RWPE2 (cell line): Measurements from ENCODE around the gene SMIM13.

Source experiments
- ATAC-seq: fragments of 200-7000 bp; cut with Tn5 transposase; 3 replicates; pipeline ENCODE4 v1.9.1; 2021; ENCODE audit warnings: low read depth
- DNase-seq: peaks from one replicate; pipeline ENCODE4 v3.0.0-alpha.2; 2020; ENCODE audit warnings: low spot score
- H3K27ac ChIP-seq: fragments of 450-650 bp; 2 replicates; pipeline ENCODE4 v1.5.1; 2017; ENCODE audit warnings: mild to moderate bottlenecking; ENCODE audit not compliant: poor library complexity, severe bottlenecking
- H3K27me3 ChIP-seq: fragments of 250-450 bp; sonication (Bioruptor Pico); 2 replicates; pipeline ENCODE4 v1.5.1; 2021; ENCODE audit warnings: mild to moderate bottlenecking, moderate library complexity; ENCODE audit not compliant: insufficient read depth, poor library complexity, severe bottlenecking
- H3K36me3 ChIP-seq: fragments of 250-450 bp; sonication (Bioruptor Pico); 2 replicates; pipeline ENCODE4 v1.5.1; 2020; ENCODE audit warnings: low read depth, mild to moderate bottlenecking, moderate library complexity
- H3K4me1 ChIP-seq: fragments of 250-450 bp; sonication (Bioruptor Pico); 2 replicates; pipeline ENCODE4 v1.5.1; 2021; ENCODE audit warnings: mild to moderate bottlenecking, moderate library complexity; ENCODE audit not compliant: insufficient read depth, poor library complexity, severe bottlenecking
- H3K4me3 ChIP-seq: fragments of 250-450 bp; sonication (Bioruptor Pico); 2 replicates; pipeline ENCODE4 v1.5.1; 2021; ENCODE audit warnings: mild to moderate bottlenecking, moderate library complexity; ENCODE audit not compliant: severe bottlenecking
- H3K9me3 ChIP-seq: fragments of 250-450 bp; sonication (Bioruptor Pico); 2 replicates; pipeline ENCODE4 v1.5.1; 2021; ENCODE audit warnings: mild to moderate bottlenecking, moderate library complexity; ENCODE audit not compliant: severe bottlenecking
- TF ChIP-seq, protein P1 (sequence below): fragments of 450-650 bp; IDR thresholded peaks from one replicate; pipeline ENCODE4 v1.5.1; 2017; ENCODE audit warnings: mild to moderate bottlenecking, moderate library complexity; ENCODE audit not compliant: poor library complexity, severe bottlenecking

The SMIM13 gene

DNA sequence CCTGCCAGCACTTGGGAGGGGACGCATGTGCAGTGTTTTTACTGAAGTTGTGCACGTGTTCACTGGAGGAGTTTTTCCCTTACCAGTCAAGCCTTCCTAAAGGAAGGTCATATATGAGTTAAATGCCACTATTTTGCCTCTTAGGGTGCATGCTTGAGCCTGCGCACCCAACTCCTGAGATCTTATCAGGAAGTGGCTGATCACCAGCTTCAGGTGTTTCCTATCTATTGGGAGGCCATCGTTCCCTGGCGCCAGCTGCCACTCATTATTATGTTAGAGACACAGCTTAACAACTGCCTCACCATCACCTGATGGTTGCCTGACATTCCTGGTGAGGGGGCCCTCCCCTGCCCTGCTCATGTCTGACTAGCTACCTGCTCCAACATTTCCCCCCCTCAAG lies 9.4 kb downstream of the SMIM13 start:
- ATAC-seq (no peak), DNase-seq (no peak)
- H3K9me3 ChIP-seq: peaks cover 3% of the 10 kb centered on the region
- no peaks in the 10 kb centered on the region for H3K4me1 ChIP-seq
- no peaks in the 10 kb centered on the region for H3K27me3 ChIP-seq
- peaks cover 22% of the 10 kb centered on the region for H3K36me3 ChIP-seq
- TF ChIP-seq, protein P1, sequence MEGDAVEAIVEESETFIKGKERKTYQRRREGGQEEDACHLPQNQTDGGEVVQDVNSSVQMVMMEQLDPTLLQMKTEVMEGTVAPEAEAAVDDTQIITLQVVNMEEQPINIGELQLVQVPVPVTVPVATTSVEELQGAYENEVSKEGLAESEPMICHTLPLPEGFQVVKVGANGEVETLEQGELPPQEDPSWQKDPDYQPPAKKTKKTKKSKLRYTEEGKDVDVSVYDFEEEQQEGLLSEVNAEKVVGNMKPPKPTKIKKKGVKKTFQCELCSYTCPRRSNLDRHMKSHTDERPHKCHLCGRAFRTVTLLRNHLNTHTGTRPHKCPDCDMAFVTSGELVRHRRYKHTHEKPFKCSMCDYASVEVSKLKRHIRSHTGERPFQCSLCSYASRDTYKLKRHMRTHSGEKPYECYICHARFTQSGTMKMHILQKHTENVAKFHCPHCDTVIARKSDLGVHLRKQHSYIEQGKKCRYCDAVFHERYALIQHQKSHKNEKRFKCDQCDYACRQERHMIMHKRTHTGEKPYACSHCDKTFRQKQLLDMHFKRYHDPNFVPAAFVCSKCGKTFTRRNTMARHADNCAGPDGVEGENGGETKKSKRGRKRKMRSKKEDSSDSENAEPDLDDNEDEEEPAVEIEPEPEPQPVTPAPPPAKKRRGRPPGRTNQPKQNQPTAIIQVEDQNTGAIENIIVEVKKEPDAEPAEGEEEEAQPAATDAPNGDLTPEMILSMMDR: no peak
- no peak overlapping the region for H3K4me3 ChIP-seq
- no peak overlapping the region for H3K27ac ChIP-seq

DNA sequence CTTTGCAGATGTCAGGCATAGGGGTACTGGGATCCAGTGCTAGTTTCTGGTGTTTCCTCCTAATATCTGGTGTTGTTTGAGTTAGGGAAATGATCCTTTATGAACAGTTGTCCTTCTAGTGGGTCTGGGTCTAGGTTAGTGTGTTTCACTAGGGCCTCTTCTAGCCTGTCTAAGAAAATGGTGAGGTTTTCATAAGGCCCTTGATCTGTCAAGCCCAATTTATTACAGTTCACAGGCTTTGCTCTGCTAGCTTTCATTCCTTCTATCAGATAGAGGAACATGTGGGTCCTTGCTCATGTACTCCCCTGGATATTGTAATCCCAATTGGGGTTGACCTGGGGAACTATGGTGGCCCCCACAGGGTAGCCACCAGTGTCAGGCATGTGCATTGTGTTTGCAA lies 15.1 kb downstream of the SMIM13 start:
- H3K9me3 ChIP-seq: no peaks in the 10 kb centered on the region
- H3K4me3 ChIP-seq: no peak overlapping the region
- no peak for ATAC-seq

DNA sequence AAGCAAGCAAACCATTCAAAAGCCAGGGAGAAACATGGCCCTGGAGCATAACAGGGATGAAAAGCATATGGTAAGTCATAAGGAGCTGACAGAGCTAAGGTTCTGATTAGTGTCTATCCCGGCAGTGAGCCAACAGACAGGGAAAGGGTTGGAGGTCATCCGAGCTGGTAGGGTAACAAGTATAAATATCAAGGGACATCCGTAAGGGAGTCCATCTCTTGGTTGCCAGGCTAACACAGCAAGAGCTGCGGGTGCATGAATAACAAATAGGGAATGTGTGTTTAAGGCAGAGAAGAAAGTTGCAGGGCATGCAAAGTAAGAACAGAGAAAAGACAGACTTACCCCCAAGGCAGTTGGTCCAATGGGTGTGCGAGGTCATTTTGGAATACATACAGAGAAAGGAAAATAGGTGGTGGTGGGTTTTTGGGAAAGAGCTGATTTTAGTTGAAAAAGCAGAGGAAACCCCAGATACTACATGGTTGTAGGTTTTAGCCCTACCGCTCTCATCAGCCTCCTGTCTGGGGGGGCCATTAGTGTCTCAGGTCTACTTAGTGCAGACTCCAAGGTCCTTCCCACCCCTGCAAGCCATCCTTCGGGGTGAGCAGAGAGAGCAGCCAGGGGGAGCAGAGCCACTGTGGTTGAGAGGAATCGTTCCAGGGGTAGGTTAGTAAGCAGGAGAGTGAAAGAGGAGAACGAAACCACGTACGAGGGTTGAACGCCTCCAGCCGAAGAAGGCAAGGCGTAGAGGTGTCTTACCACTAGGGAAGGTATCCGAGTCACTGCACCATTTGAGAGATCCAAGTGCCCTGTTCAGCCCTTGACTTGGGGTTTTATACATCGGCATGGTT lies 17.5 kb downstream of the SMIM13 start, which contains the start of gene ERVFRD-1:
Gene ERVFRD-1 (minus strand): TSS at position 805 of the 848 bp plus-strand sequence. CDS start 6,415 bp downstream, outside the sequence.
- DNase-seq (no peak), ATAC-seq (no peak)
- TF ChIP-seq, protein P1: no peak
- Histone ChIP-seq H3K4me1 (peaks cover 2% of the 10 kb centered on the region), H3K27ac (no peak within 1 kb of the TSS), H3K4me3 (no peak within 1 kb of the TSS), H3K9me3 (no peaks in the 10 kb centered on the region), H3K27me3 (no peaks in the 10 kb centered on the region), H3K36me3 (no peaks in the 10 kb centered on the region)

More for the DNA sequence above, 15.1 kb downstream of the SMIM13 start:
- no peaks in the 10 kb centered on the region for H3K36me3 ChIP-seq
- TF ChIP-seq, protein P1: no peak
- no peaks in the 10 kb centered on the region for H3K4me1 ChIP-seq
- DNase-seq: no peak
- H3K27ac ChIP-seq: no peak overlapping the region
- no peaks in the 10 kb centered on the region for H3K27me3 ChIP-seq

DNA sequence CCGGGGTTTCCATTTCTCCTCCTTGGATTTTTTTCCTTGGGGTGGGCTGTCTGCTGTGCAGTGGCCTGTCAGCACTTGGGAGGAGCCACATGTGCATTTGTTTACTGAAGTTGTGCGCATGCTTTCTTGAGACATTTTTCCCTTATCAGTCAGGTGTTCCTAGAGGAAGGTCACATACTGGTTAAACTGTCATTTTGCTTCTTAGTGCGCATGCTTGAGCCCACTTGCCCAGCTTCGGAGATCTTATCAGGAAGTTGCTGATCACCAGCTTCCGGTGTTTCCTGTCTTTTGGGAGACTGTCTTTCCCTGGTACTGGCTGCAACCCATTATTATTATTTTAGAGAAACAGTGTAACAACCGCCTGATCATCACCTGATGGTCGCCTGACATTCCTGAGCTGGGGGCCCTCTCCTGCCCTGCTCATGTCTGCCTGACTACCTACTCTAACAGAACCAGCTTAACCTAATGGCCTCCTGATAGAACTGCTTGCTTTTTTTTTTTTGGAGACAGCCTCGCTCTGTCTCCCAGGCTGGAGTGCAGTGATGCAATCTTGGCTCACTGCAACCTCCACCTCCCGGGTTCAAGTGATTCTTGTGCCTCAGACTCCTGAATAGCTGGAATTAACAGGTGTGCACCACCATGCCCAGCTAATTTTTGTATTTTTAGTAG lies 18.3 kb downstream of the SMIM13 start:
- H3K4me1 ChIP-seq: peaks cover 7% of the 10 kb centered on the region
- no peak overlapping the region for H3K4me3 ChIP-seq
- no peaks in the 10 kb centered on the region for H3K36me3 ChIP-seq
- ATAC-seq (no peak), DNase-seq (no peak)
- H3K27ac ChIP-seq: no peak overlapping the region
- TF ChIP-seq, protein P1: no peak
- H3K27me3 ChIP-seq: no peaks in the 10 kb centered on the region
- no peaks in the 10 kb centered on the region for H3K9me3 ChIP-seq
